Panc1 (cell line): ENCODE data around the gene RSPRY1. TPM values are rescaled to one million over a fixed set of nuclear protein-coding genes. Genes with fewer than 3 reads are reported as not detected.

ENCODE experiments used
- ATAC-seq: fragments of 200-7000 bp; cut with Tn5 transposase; 2 replicates; pipeline ENCODE4 v1.9.1; 2020; ENCODE audit warnings: mild to moderate bottlenecking, moderate library complexity
- BruUV-seq: library from RNA; stranded (reverse); fragments of 400-500 nt; replicated peaks from 2 replicates; lab custom pipeline; 2021; lab: Mats Ljungman, UMichigan
- CTCF ChIA-PET: fragments of 300-600 bp; sonication (Branson Sonifier 250); formaldehyde crosslinking; loops from one replicate; lab custom pipeline; 2022; ENCODE audit warnings: antibody characterized with exemption; lab: Charles Lee
- POLR2A ChIA-PET: fragments of 300-600 bp; sonication (Branson Sonifier 250); formaldehyde crosslinking; loops from one replicate; lab custom pipeline; 2022; ENCODE audit warnings: antibody characterized with exemption; lab: Charles Lee
- DNase-seq: peaks from one replicate; pipeline ENCODE4 v3.0.0-alpha.2; 2010; ENCODE audit warnings: low read depth, low spot score
- H3K27ac ChIP-seq: 2 replicates; pipeline ENCODE4 v1.5.1; 2011; ENCODE audit warnings: mild to moderate bottlenecking, low read length, inconsistent platforms
- H3K27me3 ChIP-seq: fragments of 200-500 bp; sonication (Bioruptor generic); 2 replicates; pipeline ENCODE4 v1.6.0; 2014; ENCODE audit warnings: low read length, inconsistent platforms; ENCODE audit not compliant: control insufficient read depth, insufficient read depth
- H3K36me3 ChIP-seq: fragments of 200-500 bp; sonication (Bioruptor generic); 2 replicates; pipeline ENCODE4 v1.5.1; 2014; ENCODE audit warnings: inconsistent platforms, mild to moderate bottlenecking, low read length, moderate library complexity; ENCODE audit not compliant: control insufficient read depth, insufficient read depth
- H3K4me1 ChIP-seq: 2 replicates; pipeline ENCODE4 v1.5.1; 2011; ENCODE audit warnings: inconsistent platforms, mild to moderate bottlenecking, low read length, moderate library complexity; ENCODE audit not compliant: control insufficient read depth, insufficient read depth
- H3K4me3 ChIP-seq, 2 experiments: 2 replicates each; pipeline ENCODE4 v1.5.1; 2011 to 2012; ENCODE audit warnings: low read depth in 2 of 2, low read length in 2 of 2, mild to moderate bottlenecking in 2 of 2, inconsistent platforms in 1 of 2, moderate library complexity in 1 of 2
- H3K9me3 ChIP-seq: fragments of 200-500 bp; sonication (Bioruptor generic); 2 replicates; pipeline ENCODE4 v1.5.1; 2014; ENCODE audit warnings: low read depth, mild to moderate bottlenecking, inconsistent platforms, low read length, moderate library complexity; ENCODE audit not compliant: control insufficient read depth, insufficient read depth
- POLR2AphosphoS5 ChIP-seq: IDR thresholded peaks from 2 replicates; pipeline ENCODE4 v1.6.1; 2012; ENCODE audit warnings: mild to moderate bottlenecking, low read depth, low read length, moderate library complexity
- SIN3A ChIP-seq: IDR thresholded peaks from 2 replicates; pipeline ENCODE4 v1.6.1; 2012; ENCODE audit warnings: low read depth, mild to moderate bottlenecking, low read length, moderate library complexity, borderline replicate concordance; ENCODE audit not compliant: insufficient read depth
- TCF7L2 ChIP-seq: IDR thresholded peaks from 2 replicates; pipeline ENCODE4 v1.6.1; 2011; ENCODE audit warnings: mild to moderate bottlenecking, low read depth, low read length, inconsistent platforms
- in situ Hi-C: cut with HindIII; loops from 2 replicates; pipeline ENCODE4 v1.10.0; 2016; ENCODE audit warnings: low sequenced_read_pairs, low pct_unique_long_range_greater_than_20kb
- intact Hi-C: fragments of 100-400 bp; cut with micrococcal nuclease; formaldehyde crosslinking; loops from one replicate; pipeline ENCODE4 v1.10.0; 2022; ENCODE audit not compliant: unreplicated experiment
- total RNA-seq: library from RNA; stranded (reverse); gene quantifications from one replicate; pipeline ENCODE4 v1.2.1, GENCODE V29; 2021; ENCODE audit not compliant: unreplicated experiment
- TF ChIP-seq, protein P1 (sequence below), 2 experiments: IDR thresholded peaks; 2 replicates each; pipeline ENCODE4 v1.6.1; 2011 to 2012; ENCODE audit warnings: low read depth in 2 of 2, control low read depth in 1 of 2, low read length in 1 of 2, mild to moderate bottlenecking in 1 of 2, moderate library complexity in 1 of 2; ENCODE audit not compliant: insufficient read depth in 1 of 2
- TF ChIP-seq, protein P2 (sequence below): fragments of 450-650 bp; IDR thresholded peaks from 2 replicates; pipeline ENCODE4 v1.5.1; 2017; ENCODE audit warnings: mild to moderate bottlenecking

RSPRY1 gene
- total RNA-seq, 1 experiment from 2014 or later: 29.4 TPM

DNA sequence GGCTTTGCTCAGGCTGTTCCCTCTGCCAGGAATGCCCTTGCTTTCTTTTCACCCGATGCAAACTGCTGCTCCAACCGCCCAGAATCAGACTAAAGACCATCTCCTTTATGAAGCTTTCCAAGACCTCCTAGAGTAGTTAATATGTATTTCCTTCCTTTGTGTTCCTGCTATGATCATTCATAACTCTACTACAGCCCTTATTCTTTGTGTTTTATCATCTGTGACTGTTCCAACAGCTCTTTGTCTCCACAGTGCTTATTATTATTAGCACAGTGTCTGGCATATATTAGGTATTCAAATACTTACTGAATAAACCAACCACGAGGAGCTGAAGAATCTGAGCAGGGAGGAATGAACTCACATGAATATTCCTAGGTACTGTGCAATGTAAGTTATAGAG is 7.9 kb upstream of the RSPRY1 start:
- intact Hi-C loops: no loop called here
- in situ Hi-C loops: no loop called here
- no peaks in the 10 kb centered on the region; the same call in 1 of the 2 replicates for H3K36me3 ChIP-seq
- H3K4me1 ChIP-seq: peaks cover 7% of the 10 kb centered on the region
- POLR2A ChIA-PET: interaction anchor here (0.7 kb wide), 1 partner anchor 9 kb away, joined by 4 read pairs; no protein-coding TSS in a partner anchor
- ATAC-seq: no peak
- DNase-seq: no peak
- no peaks in the 10 kb centered on the region for H3K27me3 ChIP-seq
- H3K27ac ChIP-seq: no peak overlapping the region
- TF ChIP-seq TCF7L2 (no peak), SIN3A (no peak), POLR2AphosphoS5 (no peak)
- TF ChIP-seq, protein P1, sequence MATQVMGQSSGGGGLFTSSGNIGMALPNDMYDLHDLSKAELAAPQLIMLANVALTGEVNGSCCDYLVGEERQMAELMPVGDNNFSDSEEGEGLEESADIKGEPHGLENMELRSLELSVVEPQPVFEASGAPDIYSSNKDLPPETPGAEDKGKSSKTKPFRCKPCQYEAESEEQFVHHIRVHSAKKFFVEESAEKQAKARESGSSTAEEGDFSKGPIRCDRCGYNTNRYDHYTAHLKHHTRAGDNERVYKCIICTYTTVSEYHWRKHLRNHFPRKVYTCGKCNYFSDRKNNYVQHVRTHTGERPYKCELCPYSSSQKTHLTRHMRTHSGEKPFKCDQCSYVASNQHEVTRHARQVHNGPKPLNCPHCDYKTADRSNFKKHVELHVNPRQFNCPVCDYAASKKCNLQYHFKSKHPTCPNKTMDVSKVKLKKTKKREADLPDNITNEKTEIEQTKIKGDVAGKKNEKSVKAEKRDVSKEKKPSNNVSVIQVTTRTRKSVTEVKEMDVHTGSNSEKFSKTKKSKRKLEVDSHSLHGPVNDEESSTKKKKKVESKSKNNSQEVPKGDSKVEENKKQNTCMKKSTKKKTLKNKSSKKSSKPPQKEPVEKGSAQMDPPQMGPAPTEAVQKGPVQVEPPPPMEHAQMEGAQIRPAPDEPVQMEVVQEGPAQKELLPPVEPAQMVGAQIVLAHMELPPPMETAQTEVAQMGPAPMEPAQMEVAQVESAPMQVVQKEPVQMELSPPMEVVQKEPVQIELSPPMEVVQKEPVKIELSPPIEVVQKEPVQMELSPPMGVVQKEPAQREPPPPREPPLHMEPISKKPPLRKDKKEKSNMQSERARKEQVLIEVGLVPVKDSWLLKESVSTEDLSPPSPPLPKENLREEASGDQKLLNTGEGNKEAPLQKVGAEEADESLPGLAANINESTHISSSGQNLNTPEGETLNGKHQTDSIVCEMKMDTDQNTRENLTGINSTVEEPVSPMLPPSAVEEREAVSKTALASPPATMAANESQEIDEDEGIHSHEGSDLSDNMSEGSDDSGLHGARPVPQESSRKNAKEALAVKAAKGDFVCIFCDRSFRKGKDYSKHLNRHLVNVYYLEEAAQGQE (IDR thresholded peaks at IDR 0.05; ENCODE audit: insufficient read depth in 1 of 2, low read depth in 2 of 2, low read length in 1 of 2): no peak
- TF ChIP-seq, protein P2, sequence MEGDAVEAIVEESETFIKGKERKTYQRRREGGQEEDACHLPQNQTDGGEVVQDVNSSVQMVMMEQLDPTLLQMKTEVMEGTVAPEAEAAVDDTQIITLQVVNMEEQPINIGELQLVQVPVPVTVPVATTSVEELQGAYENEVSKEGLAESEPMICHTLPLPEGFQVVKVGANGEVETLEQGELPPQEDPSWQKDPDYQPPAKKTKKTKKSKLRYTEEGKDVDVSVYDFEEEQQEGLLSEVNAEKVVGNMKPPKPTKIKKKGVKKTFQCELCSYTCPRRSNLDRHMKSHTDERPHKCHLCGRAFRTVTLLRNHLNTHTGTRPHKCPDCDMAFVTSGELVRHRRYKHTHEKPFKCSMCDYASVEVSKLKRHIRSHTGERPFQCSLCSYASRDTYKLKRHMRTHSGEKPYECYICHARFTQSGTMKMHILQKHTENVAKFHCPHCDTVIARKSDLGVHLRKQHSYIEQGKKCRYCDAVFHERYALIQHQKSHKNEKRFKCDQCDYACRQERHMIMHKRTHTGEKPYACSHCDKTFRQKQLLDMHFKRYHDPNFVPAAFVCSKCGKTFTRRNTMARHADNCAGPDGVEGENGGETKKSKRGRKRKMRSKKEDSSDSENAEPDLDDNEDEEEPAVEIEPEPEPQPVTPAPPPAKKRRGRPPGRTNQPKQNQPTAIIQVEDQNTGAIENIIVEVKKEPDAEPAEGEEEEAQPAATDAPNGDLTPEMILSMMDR: no peak
- BruUV-seq: no TSS peak
- H3K4me3 ChIP-seq: no peak overlapping the region
- H3K9me3 ChIP-seq: no peaks in the 10 kb centered on the region
- CTCF ChIA-PET: interaction anchor here (0.6 kb wide), 1 partner anchor 19 kb away, joined by 3 read pairs; no protein-coding TSS in a partner anchor

DNA sequence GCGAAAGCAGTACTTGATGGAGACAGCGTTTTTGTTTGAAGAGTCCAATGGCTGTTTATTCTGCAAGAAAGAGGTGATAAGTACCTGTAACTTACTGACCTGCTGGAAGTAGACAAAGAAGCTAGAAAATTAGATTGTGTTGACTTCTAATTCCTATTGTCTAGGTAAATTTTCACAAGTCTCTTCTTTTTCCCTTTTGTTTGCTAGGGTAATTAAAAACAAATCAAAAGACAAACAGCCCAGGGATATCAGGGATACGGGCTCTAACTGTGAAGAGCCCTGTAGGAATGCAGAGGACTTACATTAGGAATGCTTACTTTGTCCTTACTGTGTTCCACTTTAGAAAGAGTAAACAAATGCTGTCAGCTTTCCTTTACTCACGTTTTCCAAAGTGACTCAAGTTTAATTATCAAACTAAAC is 7.3 kb upstream of the RSPRY1 start:
- in situ Hi-C loops: no loop called here
- Histone ChIP-seq H3K36me3 (no peaks in the 10 kb centered on the region; the same call in 1 of the 2 replicates), H3K27me3 (no peaks in the 10 kb centered on the region), H3K27ac (no peak overlapping the region), H3K9me3 (no peaks in the 10 kb centered on the region), H3K4me1 (peaks cover 7% of the 10 kb centered on the region), H3K4me3 (no peak overlapping the region)
- BruUV-seq: TSS peak; percentile 0
- ATAC-seq: no peak
- no peak for TF ChIP-seq TCF7L2
- no peak for TF ChIP-seq SIN3A
- TF ChIP-seq, protein P1 (IDR thresholded peaks at IDR 0.05; ENCODE audit: insufficient read depth in 1 of 2, low read depth in 2 of 2, low read length in 1 of 2): no peak
- no peak for TF ChIP-seq POLR2AphosphoS5
- TF ChIP-seq, protein P2: no peak
- ChIA-PET POLR2A (no interaction called here), CTCF (interaction anchor here (0.6 kb wide), 1 partner anchor 18 kb away, joined by 3 read pairs; no protein-coding TSS in a partner anchor)
- no peak for DNase-seq
- intact Hi-C loops: no loop called here
